ENCODE measurements around the gene MAPK13.
"Not testable (repeated sequence)": the region's sequence is repeated elsewhere in the genome, so short reads cannot be mapped to it uniquely, and the experiment has no call there.

The MAPK13 gene

GRCh38 chr6:36123270-36124139 is 6.8 kb upstream of the MAPK13 start (continued):
- TF ChIP-seq SP3 (tag by site-specific recombination; IDR thresholded peaks at IDR 0.05): 0 out of 2 replicates have a peak, but pooled peaks have one; percentile 38
- TF ChIP-seq SCRT1 (tag by site-specific recombination; IDR thresholded peaks at IDR 0.05; ENCODE audit: borderline replicate concordance): no peak
- no peak for TF ChIP-seq PRDM2 (tag by site-specific recombination; IDR thresholded peaks at IDR 0.05; ENCODE audit: borderline replicate concordance)
- TF ChIP-seq ZFP3 (tag by site-specific recombination; IDR thresholded peaks at IDR 0.05; ENCODE audit: low read depth): no peak
- no peak for TF ChIP-seq GLIS1 (tag by site-specific recombination; IDR thresholded peaks at IDR 0.05)
- TF ChIP-seq ZNF596 (tag by site-specific recombination; IDR thresholded peaks at IDR 0.05): peak; percentile 49; the same call in 1 of the 2 replicates
- TF ChIP-seq ZNF24 (tag by site-specific recombination; IDR thresholded peaks at IDR 0.05): no peak

- H3K36me3 ChIP-seq (ENCODE audit: control insufficient read depth in 2 of 2, insufficient read depth in 1 of 2, low read length in 2 of 2); H3K27ac ChIP-seq (ENCODE audit: extremely low read depth, low read depth, low read length); H3K4me3 ChIP-seq (ENCODE audit: low read depth, low read length); H3K9me3 ChIP-seq (ENCODE audit: control insufficient read depth, insufficient read depth, low read depth, low read length); H3K4me1 ChIP-seq (ENCODE audit: control insufficient read depth, insufficient read depth, low read length): not testable (repeated sequence)
- ChIA-PET POLR2A (interaction anchor here (0.7 kb wide), 2 partner anchors 104 to 1069 kb away, joined by 3 read pairs; no protein-coding TSS in a partner anchor), CTCF (interaction anchor here (0.6 to 6.9 kb wide), 13 partner anchors 9 to 481 kb away, joined by 3 to 53 read pairs (median 4); no protein-coding TSS in a partner anchor)
Observed at GRCh38 chr6:36124346-36124745, 6.0 kb upstream of the MAPK13 start.

GRCh38 chr6:36124881-36125280 is 5.4 kb upstream of the MAPK13 start:
- TF ChIP-seq ZNF350 (tag by site-specific recombination; IDR thresholded peaks at IDR 0.05) (no peak), ZNF221 (tag by site-specific recombination; IDR thresholded peaks at IDR 0.05; ENCODE audit: borderline replicate concordance) (no peak), ZBTB11 (tag by site-specific recombination; conservative IDR thresholded peaks at IDR 0.05; ENCODE audit: low read depth) (no peak), ZNF302 (tag by site-specific recombination; IDR thresholded peaks at IDR 0.05; ENCODE audit: low read depth) (no peak), ZSCAN23 (tag by site-specific recombination; IDR thresholded peaks at IDR 0.05) (no peak), PRDM10 (tag by site-specific recombination; IDR thresholded peaks at IDR 0.05) (no peak)
- Histone ChIP-seq H3K9me3 (ENCODE audit: control insufficient read depth, insufficient read depth, low read depth, low read length) (no peaks in the 10 kb centered on the region), H3K4me3 (ENCODE audit: low read depth, low read length) (no peak overlapping the region), H3K27ac (ENCODE audit: extremely low read depth, low read depth, low read length) (no peak overlapping the region), H3K4me1 (ENCODE audit: control insufficient read depth, insufficient read depth, low read length) (no peaks in the 10 kb centered on the region), H3K36me3 (ENCODE audit: control insufficient read depth in 2 of 2, insufficient read depth in 1 of 2, low read length in 2 of 2) (no peaks in the 10 kb centered on the region)
- CTCF ChIA-PET: interaction anchor here (0.6 to 6.9 kb wide), 9 partner anchors 8 to 239 kb away, joined by 3 to 53 read pairs (median 3); no protein-coding TSS in a partner anchor
- POLR2A ChIA-PET: interaction anchor here (0.7 kb wide), 1 partner anchor 103 kb away, joined by 3 read pairs; no protein-coding TSS in a partner anchor

Data from HEK293 (cell line).